Peyer's patch (tissue), 4 donors: ENCODE measurements around the gene TIGIT.

Experiments used
- POLR2A ChIP-seq, 2 donors: fragments of 450-650 bp; IDR thresholded peaks; one replicate each; pipeline ENCODE4 v1.5.1; 2017; ENCODE audit warnings: antibody characterized with exemption in 2 of 2, mild to moderate bottlenecking in 2 of 2, moderate library complexity in 2 of 2
- TF ChIP-seq, protein P1 (sequence below), 6 experiments: fragments of 450-650 bp in 4 of 6; fragments of 200-600 bp in 2 of 6; sonication (generic) in 1 of 6; IDR thresholded peaks; one replicate each; pipeline ENCODE4 v1.5.1; 2017 to 2019; ENCODE audit warnings: antibody characterized with exemption in 6 of 6, mild to moderate bottlenecking in 3 of 6, moderate library complexity in 1 of 6

DNA sequence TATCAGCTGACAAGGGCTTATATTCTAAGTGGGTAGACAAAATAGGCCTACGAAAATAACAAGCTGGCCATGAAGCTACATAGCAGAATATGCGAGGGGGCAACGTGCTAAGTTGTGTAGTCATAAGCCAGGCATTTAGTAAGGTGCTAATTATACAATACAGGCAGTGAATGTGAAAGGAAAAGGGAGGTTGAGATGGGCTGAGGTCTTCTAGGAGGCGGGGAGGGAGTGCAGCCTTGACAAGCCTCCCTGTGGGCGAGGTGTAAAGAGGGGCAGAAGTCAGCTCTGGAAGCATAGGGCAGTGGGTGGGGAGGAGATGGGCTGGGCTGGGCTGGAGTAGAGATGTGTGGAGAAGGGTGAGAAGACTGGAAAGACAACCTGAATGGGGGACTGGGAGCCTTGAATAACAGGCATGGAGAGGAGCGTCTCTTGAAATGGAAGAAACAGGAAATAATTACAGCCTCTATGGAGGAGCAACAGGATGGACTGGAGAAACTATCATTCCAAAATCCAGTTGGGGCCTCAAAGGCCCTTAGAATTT is 1.2 kb downstream of the TIGIT start:
- TF ChIP-seq, protein P1, sequence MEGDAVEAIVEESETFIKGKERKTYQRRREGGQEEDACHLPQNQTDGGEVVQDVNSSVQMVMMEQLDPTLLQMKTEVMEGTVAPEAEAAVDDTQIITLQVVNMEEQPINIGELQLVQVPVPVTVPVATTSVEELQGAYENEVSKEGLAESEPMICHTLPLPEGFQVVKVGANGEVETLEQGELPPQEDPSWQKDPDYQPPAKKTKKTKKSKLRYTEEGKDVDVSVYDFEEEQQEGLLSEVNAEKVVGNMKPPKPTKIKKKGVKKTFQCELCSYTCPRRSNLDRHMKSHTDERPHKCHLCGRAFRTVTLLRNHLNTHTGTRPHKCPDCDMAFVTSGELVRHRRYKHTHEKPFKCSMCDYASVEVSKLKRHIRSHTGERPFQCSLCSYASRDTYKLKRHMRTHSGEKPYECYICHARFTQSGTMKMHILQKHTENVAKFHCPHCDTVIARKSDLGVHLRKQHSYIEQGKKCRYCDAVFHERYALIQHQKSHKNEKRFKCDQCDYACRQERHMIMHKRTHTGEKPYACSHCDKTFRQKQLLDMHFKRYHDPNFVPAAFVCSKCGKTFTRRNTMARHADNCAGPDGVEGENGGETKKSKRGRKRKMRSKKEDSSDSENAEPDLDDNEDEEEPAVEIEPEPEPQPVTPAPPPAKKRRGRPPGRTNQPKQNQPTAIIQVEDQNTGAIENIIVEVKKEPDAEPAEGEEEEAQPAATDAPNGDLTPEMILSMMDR (IDR thresholded peaks at IDR 0.05), result no peak
- no peak for TF ChIP-seq POLR2A (IDR thresholded peaks at IDR 0.05)
